Tongue (tissue), 2 donors: ENCODE results near the gene RPP14. TPM values are rescaled to one million over a fixed set of nuclear protein-coding genes. Genes with fewer than 3 reads are reported as not detected.
A peak's percentile ranks its signal among the peaks of the same experiment; 100 is the strongest.

Source experiments
- DNase-seq: peaks from one replicate; pipeline ENCODE4 v3.0.0-alpha.2; 2015
- total RNA-seq: library from RNA; depleted of rRNA; stranded (reverse); fragments of >200 nt; gene quantifications from one replicate; pipeline ENCODE4 v1.2.3, GENCODE V29; 2014

The RPP14 gene
- total RNA-seq, 1 donor from 2014 or later, result 29.1 TPM

- DNase-seq, result no peak
These were observed 14.2 kb upstream of the RPP14 start for GRCh38 chr3:58291671-58292338.

GRCh38 chr3:58292866-58293265 lies 13.2 kb upstream of the RPP14 start:
- DNase-seq, result no peak

- DNase-seq, result no peak
These were observed 12.5 kb upstream of the RPP14 start for GRCh38 chr3:58293516-58293915.

GRCh38 chr3:58296269-58296668 lies 9.8 kb upstream of the RPP14 start:
- DNase-seq, result no peak

- no peak for DNase-seq
These were observed 9.2 kb upstream of the RPP14 start for GRCh38 chr3:58296843-58297242.

GRCh38 chr3:58298190-58298589 lies 7.9 kb upstream of the RPP14 start:
- no peak for DNase-seq

GRCh38 chr3:58299075-58299474 lies 7.0 kb upstream of the RPP14 start:
- no peak for DNase-seq

GRCh38 chr3:58299839-58300516 lies 6.1 kb upstream of the RPP14 start:
- DNase-seq, result peak; percentile 67

GRCh38 chr3:58307639-58308215 lies 1.7 kb downstream of the RPP14 start:
- DNase-seq, result peak; percentile 62

- DNase-seq, result no peak
These were observed 2.7 kb downstream of the RPP14 start for GRCh38 chr3:58308728-58309127.

GRCh38 chr3:58317811-58318210 lies 11.8 kb downstream of the RPP14 start:
- no peak for DNase-seq

GRCh38 chr3:58321791-58322190 lies 15.7 kb downstream of the RPP14 start:
- no peak for DNase-seq

- DNase-seq, result no peak
These were observed 16.7 kb downstream of the RPP14 start for GRCh38 chr3:58322793-58323192.

GRCh38 chr3:58323529-58324390 lies 17.7 kb downstream of the RPP14 start:
- no peak for DNase-seq

GRCh38 chr3:58324391-58325390 lies 18.6 kb downstream of the RPP14 start:
- no peak for DNase-seq

- no peak for DNase-seq
These were observed 19.5 kb downstream of the RPP14 start for GRCh38 chr3:58325525-58325992.

GRCh38 chr3:58326267-58326900 lies 20.3 kb downstream of the RPP14 start:
- DNase-seq, result no peak

- no peak for DNase-seq
These were observed 23.3 kb downstream of the RPP14 start for GRCh38 chr3:58329150-58329921.

GRCh38 chr3:58329922-58330413 lies 23.9 kb downstream of the RPP14 start:
- DNase-seq, result no peak
